Measurements from ENCODE around the gene CAPN12.
A peak's percentile ranks its signal among the peaks of the same experiment; 100 is the strongest.
"Not testable (repeated sequence)": the region's sequence is repeated elsewhere in the genome, so short reads cannot be mapped to it uniquely, and the experiment has no call there.

The CAPN12 gene, protein sequence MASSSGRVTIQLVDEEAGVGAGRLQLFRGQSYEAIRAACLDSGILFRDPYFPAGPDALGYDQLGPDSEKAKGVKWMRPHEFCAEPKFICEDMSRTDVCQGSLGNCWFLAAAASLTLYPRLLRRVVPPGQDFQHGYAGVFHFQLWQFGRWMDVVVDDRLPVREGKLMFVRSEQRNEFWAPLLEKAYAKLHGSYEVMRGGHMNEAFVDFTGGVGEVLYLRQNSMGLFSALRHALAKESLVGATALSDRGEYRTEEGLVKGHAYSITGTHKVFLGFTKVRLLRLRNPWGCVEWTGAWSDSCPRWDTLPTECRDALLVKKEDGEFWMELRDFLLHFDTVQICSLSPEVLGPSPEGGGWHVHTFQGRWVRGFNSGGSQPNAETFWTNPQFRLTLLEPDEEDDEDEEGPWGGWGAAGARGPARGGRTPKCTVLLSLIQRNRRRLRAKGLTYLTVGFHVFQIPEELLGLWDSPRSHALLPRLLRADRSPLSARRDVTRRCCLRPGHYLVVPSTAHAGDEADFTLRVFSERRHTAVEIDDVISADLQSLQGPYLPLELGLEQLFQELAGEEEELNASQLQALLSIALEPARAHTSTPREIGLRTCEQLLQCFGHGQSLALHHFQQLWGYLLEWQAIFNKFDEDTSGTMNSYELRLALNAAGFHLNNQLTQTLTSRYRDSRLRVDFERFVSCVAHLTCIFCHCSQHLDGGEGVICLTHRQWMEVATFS

DNA sequence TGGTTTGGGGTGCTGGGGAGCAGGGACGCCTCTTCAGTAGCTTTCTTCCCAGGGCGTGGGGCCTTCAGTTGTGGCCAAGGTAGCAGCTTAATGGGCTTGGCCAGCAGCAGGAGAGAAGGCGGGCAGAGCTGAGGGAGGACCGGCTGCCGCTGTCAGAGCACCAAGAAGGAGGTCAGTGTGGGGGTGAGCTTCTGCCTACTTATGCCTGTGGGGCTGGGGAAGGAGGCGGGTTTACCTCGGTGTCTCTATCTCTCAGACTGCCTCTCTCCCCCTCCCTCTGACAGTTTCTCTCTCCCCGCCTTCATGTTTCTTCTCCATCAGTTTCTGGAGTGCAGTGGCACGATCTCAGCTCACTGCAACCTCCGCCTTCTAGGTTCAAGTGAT lies at the start of gene CAPN12:
TSS of gene CAPN12 (minus strand) at position 177 of the 384 bp plus-strand sequence. CDS start 309 bp downstream, outside the sequence.
- no peak for DNase-seq

DNA sequence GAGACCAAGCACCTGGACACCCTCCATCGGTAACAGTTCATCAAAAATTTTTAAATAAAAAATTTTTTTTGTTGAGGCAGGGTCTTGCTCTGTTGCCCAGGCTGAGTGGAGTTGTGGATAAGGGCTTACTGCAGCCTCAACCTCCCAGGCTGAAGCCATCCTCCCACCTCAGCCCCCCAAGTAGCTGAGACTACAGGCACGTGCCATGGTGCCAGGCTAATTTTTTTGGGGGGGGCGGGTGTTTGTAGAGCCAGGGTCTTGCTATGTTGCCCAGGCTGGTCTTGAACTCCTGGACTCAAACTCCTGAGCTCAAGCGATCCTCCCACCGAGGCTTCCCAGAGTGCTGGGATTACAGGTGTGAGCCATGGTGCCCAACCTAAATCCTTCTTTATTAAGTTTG lies 49.4 kb upstream of the CAPN12 start:
- DNase-seq, result no peak

DNA sequence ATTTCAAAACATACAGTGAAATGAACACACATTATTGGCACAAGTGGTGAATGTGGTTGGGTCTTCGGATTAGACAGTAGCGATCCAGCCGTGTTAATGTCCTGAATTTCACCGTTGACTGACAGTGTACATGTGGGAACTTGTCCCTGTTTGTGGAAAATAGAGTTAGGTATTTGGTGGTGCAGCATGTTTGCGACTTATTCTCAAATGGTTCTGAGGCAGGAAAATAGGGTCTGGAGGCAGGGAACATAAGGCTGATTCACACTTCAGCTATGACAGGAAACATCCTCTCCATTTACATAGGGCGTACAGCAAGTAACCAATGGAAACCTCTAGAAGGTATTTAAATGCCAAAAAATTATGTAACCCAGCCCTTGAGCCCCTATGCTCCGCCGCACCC lies 48.9 kb upstream of the CAPN12 start:
- no peak for DNase-seq

DNA sequence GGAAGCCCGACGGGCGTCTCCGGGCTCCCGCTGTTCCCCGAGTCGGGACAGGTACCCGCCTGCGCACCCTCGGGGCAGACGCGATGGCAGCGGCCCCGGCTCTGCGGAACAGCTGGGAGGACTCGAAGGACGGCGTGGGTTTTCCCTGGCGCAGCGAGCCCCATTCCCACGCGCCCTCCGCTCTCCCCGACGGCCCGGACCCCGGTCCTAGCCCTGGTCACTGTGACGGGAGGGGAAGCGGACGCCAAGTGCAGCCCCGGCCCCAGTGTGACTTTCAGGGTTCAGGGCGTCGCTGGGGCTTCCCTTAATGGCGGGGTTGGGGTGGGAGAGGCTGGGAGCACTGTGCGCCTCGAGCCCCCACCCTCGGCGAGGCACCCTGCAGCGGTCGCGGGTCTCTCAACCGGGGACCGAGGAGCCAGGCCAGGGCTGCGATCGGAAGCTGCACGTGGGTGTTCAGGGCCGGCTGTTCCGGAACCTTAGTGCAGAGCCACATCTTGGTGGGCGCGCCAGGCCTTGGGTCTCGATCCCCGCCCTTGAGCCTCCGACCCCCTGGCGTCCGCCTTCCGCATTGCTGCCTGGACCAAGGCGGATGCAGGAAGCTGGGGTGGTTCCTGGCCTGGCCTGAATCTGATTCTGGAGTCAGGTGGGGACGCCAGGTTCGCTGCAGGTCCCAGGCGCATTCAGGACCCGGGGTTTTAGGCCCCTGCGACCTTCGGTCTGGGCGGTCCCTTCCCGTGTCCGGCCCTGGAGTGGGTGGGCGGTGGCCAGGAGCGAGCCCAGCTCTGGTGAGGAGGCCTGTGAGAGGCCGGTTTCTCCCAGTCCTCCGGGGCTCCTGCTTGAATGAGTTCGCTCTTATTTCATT lies 48.2 kb upstream of the CAPN12 start:
- DNase-seq, result peak; percentile 13 to 48

DNA sequence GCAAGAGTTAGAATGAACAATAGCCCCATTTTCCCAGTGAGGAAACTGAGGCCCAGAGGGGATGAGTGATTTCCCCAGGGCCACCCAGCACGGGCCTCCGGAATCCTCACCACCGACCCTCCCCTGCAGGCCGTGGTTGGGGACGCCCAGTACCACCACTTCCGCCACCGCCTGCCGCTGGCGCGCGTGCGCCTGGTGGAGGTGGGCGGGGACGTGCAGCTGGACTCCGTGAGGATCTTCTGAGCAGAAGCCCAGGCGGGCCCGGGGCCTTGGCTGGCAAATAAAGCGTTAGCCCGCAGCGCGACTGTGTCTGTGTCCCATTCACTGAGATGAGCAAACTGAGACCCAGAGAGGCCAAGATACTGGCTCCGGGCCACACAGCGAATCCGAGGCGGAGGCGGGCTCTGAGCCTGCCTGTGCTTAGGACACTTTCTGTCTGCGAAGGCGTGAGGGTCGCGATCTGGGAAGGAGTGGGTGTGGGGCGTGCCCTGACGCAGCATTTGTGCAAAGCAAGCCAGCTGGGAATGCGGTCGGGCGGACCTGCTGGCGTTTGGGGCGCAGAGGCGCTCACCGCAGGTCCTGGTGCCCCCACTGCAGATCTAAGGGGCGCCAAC lies 47.3 kb upstream of the CAPN12 start:
- not testable (repeated sequence) for DNase-seq

DNA sequence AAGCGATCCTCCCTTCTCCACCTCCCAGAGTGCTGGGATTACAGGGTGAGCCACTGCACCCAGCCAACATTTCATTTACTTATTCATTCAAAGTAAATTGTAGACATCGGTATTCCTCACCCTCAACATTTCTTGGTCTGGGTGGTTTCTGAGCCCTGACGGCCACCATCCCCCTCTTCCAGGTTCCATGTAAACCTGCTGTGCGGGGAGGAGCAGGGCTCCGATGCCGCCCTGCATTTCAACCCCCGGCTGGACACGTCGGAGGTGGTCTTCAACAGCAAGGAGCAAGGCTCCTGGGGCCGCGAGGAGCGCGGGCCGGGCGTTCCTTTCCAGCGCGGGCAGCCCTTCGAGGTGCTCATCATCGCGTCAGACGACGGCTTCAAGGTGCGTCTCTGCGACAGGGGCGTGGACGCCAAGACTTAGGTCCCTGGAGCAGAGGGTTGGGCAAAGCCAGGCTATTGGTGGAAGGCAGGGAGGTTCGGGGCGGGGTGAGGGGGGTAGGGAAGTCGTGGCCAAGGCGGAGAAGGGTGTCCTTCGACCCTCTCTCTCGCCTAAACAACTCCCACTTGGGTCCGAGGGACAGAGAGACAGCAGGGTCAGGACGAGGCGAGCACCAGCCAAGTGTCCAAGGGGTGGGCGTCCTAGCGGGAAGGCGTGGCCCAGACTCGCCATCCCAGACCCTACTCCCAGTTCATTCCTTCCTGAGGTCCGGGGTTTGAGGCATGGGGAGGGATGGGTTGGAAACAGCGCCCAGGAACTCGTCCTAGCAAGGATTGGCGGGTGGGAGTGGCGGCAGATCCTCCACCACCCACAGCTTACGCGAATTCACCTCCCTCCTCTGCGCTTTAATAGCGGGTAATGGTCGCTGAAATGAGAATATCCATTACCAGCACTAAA lies 46.5 kb upstream of the CAPN12 start:
- DNase-seq, result not testable (repeated sequence)

DNA sequence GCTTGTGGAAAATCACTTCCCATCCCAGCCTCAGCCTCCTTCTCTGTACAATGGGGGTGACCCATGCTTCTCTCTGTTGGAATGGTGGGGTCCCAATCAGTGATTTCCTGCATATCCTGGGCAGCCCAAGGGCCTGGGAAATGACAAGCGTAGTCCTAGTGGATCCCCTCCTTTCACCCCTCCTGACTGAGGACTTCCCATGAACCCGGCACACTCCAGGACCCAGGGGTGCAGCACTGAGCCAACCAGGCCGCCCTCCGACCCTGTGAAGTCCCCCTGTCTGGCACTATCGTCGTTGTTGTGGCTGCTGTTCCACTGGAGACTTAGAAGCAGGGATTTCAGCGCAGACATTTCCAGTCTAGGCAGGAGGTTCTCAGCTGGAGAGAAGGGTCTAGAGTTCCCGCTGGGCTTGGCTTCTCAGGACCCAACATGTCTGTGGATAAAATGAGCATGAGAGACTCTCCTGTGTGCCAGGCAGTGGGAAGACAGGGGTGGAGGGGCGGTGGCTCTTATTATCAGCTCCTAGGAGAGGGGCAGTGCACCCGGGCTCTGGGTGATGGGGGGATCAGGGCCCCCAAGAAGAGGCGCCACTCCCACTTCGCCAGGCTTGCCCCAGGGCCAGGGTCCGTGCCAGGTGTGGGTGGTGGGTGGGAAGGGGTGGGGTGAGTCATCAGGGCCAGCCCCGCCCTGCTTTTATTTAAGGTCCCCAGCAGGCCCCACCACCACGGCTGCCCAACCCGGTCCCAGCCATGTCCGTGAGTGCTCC lies 44.4 kb upstream of the CAPN12 start, which contains the start of gene LGALS7B:
TSS of gene LGALS7B (plus strand) at position 723 of the 766 bp plus-strand sequence. CDS start at position 750, 27 bp downstream.
- no peak for DNase-seq

DNA sequence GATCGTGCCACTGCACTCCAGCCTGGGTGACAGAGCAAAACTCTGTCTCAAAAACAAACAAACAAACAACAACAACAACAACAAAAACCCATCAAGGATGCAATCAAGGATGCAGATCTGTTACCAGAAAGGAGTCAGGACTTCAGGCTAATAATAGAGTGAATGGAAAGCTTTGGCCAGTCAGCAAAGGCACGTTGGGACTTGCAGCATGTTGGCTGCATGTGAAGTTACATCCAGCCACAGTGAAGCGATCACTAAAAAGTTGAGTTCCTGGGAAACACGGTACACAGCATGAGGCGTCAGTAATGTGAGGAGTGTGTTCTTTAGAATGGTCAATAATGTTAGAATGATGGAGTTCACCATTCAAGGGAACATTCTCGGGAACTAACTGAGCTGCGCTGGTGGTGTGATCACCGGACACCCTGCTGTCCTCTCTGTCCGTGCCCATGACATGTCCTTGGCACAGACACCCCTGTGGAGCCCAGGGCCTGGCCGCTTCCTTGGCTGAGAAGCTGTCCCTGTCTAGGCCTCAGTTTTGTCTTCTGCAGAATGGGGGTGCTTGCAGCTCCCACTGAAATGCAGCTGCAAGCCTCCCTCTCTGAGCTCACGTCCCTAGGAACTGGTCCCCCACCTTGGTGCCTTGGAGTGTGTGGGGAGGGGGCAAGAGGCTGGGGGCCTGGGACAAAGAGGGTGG lies 42.4 kb upstream of the CAPN12 start:
- no peak for DNase-seq

DNA sequence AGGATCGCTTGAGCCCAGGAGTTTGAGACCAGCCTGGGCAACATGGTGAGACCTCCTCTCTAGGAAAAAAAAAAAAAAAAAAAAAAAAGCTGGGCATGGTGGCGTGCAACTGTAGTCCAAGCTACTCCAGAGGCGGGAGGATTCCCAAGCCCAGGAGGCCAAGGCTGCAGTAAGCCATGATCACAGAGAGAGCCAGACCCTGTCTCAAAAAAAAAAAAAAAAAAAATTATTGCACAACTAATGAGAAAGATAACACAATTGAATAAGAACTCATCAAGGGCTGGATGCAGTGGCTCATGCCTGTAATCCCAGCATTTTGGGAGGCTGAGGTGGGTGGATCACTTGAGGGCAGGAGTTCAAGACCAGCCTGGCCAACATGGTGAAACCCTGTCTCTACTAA lies 41.8 kb upstream of the CAPN12 start:
- DNase-seq, result not testable (repeated sequence)

DNA sequence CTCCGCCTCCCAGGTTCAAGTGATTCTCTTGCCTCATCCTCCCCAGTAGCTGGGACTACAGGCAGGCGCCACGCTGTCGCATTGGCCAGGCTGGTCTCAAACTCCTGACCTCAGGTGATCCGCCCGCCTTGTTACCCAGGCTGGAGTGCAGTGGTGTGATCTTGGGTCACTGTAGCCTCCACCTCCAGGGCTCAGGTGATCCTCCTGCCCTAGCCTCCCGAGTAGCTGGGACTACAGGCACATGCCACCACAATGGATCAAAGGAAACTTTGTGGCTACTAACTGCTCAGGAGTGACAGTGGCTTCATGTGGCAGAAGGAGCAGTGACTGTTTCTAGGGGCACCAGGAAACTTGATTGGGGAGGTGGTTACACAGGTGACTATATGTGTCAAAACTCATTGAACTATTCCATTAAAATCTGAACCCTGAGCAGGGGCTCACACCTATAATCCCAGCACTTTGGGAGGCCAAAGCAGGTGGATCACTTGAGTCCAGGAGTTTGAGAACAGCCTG lies 41.0 kb upstream of the CAPN12 start:
- no peak for DNase-seq

DNA sequence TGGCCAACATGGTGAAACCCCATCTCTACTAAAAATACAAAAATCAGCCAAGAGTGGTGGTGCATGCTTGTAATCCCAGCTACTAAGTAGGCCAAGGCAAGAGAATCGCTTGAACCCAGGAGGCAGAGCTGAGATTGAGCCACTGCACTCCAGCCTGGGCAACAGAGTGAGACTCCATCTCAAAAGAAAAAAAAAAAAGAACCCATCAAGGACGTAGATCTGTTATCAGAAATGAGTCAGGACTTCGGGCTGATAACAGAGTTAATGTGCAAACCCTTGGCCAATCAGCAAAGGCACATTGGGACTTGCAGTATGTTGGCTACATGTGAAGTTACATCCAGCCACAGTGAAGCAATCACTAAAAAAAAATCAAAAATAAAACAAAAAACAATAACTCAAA lies 40.0 kb upstream of the CAPN12 start:
- no peak for DNase-seq

DNA sequence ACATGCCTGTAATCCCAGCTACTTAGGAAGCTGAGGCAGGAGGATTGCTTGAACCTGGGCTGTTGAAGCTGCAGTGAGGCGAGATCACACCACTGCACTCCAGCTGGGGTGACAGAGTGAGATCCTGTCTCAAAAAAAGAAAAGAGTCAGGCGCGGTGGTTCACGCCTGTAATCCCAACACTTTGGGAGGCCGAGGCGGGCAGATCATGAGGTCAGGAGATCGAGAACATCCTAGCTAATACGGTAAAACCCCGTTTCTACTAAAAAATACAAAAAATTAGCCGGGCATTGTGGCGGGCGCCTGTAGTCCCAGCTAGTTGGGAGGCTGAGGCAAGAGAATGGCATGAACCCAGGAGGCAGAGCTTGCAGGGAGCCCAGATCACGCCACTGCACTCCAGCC lies 37.9 kb upstream of the CAPN12 start:
- DNase-seq, result not testable (repeated sequence)

DNA sequence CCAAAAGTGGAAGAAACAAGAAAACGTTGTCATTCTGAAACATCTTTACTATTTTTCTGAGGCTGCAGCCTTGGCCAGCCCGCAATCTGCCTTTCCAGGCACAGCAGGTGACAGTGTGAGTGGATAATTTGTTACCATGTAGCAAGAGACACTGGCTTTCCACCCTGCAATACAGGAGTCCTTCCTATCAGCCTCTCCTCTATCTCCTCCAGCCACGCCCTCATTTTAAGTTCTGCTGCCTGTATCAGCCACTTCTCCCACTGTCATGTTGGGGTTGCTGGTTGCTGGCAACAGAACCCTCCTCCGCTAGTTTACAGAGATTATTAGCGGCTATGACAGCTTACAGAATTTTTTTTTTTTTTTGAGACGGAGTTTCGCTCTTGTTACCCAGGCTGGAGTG lies 36.8 kb upstream of the CAPN12 start:
- no peak for DNase-seq

DNA sequence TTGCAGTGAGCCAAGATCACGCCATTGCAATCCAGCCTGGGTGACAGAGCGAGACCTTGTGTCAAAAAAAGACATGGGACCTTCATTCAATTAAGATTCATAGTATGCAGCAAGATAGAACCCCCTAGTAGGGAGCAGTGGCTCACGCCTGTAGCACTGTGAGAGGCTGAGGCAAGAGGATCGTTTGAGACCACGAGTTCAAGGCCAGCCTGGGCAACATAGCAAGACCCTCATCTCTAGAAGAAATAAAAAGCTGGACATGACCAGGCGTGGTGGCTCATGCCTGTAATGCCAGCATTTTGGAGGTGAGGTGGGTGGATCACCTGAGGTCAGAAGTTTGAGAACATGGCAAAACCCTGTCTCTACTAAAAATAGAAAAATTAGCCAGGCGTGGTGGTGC lies 36.2 kb upstream of the CAPN12 start:
- no peak for DNase-seq

DNA sequence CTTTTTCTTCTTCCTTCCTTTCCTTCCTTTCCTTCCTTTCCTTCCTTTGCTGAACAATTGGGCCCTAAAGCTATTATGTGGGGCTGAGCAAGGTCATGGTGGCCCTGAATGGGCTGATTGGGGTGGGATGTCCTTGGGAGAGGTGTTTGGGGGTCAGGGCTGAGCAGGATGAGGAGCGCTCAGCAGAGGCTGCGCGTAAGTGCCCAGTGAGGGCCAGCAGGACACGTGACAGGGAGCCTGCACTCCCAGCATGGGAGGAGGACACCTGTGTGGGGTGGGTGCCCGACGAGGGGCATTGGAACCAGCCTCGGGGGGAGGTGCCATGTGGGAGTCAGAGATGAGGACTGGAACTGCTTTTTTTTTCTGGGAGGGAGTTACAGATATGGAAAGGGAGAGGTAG lies 34.5 kb upstream of the CAPN12 start:
- no peak for DNase-seq

DNA sequence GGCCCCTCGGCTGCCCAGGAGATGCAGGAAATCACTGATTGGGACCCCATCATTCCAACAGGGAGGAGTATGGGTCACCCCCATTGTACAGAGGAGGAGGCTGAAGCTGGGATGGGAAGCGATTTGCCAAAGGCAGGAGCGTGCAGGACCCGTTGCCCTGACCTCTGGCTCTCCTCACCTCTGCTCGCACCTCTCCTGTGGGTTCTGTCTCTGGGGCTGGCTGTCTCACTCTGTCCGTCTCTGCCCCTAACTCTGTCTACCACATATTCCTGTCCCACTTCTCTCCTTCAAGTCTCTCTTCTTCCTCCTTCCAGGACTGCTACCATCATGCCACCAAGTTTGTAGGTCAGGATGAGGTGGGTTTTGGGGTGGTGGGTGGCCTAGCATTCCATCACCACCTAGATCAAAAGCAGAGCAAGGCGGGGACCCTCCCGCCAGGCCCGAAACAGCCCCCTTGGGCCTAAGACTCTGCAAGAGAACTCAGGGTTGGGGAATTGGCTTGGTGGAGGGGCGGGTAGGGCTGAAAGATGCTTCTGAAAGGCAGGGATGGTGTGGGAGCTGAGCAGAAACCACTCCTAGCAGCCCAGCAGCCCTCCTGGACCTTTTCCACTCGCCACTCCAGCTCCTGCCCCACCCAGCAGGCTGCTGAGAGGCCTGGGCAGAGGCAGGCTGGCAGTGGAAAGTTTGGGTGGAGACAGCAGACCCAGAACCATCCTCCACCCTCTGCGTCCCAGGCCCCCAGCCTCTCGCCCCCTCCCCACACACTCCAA lies 30.1 kb upstream of the CAPN12 start:
- DNase-seq, result no peak

DNA sequence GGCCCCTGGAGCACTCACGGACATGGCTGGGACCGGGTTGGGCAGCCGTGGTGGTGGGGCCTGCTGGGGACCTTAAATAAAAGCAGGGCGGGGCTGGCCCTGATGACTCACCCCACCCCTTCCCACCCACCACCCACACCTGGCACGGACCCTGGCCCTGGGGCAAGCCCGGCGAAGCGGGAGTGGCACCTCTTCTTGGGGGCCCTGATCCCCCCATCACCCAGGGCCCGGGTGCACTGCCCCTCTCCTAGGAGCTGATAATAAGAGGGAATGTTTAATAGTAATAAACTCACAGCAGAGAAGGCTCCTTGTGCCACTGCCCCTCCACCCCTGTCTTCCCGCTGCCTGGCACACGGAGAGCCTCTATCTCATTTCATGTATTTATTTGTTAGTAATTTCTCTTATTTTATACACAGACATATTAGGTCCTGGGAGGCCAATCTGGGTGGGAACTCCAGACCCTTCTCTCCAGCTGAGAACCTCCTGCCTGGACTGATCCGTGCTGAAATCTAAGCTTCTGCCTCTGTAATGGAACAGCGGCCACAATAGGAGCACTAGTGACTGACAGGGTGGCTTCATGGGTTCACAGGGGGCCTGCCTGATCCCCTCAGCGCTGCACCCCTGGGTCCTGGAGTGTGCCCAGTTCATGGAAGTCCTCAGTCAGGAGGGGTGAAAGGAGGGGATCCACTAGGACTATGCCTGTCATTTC lies 29.3 kb upstream of the CAPN12 start, which contains the start of gene LGALS7:
TSS of gene LGALS7 (minus strand) at position 49 of the 709 bp plus-strand sequence. CDS start at position 24, 25 bp downstream.
- no peak for DNase-seq

DNA sequence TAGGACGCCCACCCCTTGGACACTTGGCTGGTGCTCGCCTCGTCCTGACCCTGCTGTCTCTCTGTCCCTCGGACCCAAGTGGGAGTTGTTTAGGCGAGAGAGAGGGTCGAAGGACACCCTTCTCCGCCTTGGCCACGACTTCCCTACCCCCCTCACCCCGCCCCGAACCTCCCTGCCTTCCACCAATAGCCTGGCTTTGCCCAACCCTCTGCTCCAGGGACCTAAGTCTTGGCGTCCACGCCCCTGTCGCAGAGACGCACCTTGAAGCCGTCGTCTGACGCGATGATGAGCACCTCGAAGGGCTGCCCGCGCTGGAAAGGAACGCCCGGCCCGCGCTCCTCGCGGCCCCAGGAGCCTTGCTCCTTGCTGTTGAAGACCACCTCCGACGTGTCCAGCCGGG lies 27.3 kb upstream of the CAPN12 start:
- not testable (repeated sequence) for DNase-seq
